ENCODE results near the gene DCLK1.

DNA sequence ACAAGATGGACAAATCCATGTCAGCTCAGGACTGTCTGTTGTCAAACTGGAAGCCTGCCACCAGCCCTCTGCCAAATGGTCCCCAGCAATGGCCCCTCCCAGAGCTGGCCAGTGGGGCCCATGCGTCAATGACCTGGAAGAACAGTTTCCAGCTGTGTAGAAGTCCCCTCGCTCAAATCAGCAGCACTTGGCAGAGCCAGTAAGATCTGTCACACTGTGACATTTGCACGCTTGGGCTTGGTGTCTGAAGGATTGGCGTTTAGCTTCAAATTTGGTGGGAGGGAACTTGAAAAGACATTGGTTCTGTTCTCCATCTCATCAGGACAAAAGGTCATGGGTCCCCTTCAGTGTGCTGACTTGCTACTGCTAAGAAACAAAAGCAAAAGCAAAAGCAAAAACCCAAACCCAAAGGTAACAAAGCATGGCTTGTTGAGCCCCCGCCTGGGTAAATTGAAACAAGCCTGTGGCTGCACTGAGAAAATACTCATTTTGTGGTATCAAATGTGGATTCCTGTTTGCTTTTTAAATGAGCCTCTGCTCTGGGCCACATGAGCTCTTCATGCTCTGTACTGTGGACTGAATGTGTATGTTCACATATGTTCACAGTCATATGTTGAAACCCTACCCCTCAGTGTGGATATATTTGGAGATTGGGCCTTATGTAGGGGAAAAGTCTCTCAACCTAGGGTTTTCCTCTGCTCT is 401.1 kb downstream of the DCLK1 start:
- TF ChIP-seq CTCF (IDR thresholded peaks at IDR 0.05): no peak
- no peak for TF ChIP-seq POLR2A (IDR thresholded peaks at IDR 0.05)

Data from esophagus squamous epithelium (tissue), 4 donors.